ENCODE data around the gene COX6B1.
"Not testable (repeated sequence)": the region's sequence is repeated elsewhere in the genome, so short reads cannot be mapped to it uniquely, and the experiment has no call there.

Gene COX6B1

DNA sequence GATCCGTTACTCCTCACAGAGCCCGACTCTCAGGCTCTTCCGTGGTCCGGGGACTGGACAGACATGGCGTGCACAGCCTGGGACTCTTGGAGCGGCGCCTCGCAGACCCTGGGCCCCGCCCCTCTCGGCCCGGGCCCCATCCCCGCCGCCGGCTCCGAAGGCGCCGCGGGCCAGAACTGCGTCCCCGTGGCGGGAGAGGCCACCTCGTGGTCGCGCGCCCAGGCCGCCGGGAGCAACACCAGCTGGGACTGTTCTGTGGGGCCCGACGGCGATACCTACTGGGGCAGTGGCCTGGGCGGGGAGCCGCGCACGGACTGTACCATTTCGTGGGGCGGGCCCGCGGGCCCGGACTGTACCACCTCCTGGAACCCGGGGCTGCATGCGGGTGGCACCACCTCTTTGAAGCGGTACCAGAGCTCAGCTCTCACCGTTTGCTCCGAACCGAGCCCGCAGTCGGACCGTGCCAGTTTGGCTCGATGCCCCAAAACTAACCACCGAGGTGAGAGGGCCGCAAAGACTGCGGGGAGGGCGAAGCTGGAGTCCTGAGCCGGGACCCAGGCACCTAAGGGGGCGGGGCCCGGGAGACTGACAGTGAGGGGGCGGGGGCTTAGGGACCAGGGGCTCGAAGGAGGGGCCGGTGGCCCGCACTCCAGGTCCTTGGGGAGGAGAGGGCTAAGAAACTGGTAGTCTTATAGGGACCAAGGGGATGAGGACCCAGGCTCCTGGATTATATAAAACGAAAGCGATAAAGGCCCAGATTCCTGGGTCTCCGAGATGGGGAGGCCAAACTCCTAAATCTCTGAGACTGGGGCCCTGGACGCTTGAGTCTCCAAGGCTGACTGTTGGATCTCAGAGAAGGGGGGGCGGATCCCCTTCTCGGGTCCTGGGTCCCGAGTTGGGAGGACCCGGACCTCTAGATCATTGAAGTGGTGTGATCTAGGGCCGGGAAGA is 4.6 kb upstream of the COX6B1 start:
- Histone ChIP-seq H3K9me3 (ENCODE audit: control insufficient read depth, insufficient read depth, low read length) (no peaks in the 10 kb centered on the region), H3K9ac (ENCODE audit: low read depth, low read length) (peak overlapping the region; percentile 79), H3K4me1 (ENCODE audit: insufficient read depth, low read length) (peaks cover 16% of the 10 kb centered on the region), H3K36me3 (ENCODE audit: insufficient read depth, low read length) (no peaks in the 10 kb centered on the region)

DNA sequence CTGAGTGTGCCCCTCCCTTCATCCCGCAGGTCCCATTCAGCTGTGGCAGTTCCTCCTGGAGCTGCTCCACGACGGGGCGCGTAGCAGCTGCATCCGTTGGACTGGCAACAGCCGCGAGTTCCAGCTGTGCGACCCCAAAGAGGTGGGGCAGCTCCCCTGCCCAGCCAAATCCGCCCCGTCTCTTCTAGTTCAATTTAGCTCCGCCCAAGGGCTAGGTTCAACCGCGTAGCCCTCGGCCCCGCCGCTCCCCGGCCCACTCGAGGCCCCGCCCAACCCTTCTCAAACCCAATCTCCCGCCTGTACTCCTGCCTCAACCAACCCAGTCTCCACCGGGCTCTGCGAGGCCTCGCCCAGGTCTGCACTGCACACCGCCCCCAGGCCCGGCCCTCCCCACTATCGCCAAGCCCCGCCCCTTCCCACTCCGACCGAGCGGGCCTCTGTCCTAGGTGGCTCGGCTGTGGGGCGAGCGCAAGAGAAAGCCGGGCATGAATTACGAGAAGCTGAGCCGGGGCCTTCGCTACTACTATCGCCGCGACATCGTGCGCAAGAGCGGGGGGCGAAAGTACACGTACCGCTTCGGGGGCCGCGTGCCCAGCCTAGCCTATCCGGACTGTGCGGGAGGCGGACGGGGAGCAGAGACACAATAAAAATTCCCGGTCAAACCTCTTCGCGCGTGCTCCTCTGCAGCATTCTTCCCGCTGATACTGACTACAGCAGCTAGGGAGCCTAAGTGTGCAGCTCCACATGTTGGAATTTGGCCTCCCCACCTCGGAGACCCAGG is 3.7 kb upstream of the COX6B1 start:
- H3K36me3 ChIP-seq (ENCODE audit: insufficient read depth, low read length): no peaks in the 10 kb centered on the region
- H3K9ac ChIP-seq (ENCODE audit: low read depth, low read length): peak overlapping the region; percentile 79
- H3K4me1 ChIP-seq (ENCODE audit: insufficient read depth, low read length): peaks cover 15% of the 10 kb centered on the region
- H3K9me3 ChIP-seq (ENCODE audit: control insufficient read depth, insufficient read depth, low read length): no peaks in the 10 kb centered on the region

DNA sequence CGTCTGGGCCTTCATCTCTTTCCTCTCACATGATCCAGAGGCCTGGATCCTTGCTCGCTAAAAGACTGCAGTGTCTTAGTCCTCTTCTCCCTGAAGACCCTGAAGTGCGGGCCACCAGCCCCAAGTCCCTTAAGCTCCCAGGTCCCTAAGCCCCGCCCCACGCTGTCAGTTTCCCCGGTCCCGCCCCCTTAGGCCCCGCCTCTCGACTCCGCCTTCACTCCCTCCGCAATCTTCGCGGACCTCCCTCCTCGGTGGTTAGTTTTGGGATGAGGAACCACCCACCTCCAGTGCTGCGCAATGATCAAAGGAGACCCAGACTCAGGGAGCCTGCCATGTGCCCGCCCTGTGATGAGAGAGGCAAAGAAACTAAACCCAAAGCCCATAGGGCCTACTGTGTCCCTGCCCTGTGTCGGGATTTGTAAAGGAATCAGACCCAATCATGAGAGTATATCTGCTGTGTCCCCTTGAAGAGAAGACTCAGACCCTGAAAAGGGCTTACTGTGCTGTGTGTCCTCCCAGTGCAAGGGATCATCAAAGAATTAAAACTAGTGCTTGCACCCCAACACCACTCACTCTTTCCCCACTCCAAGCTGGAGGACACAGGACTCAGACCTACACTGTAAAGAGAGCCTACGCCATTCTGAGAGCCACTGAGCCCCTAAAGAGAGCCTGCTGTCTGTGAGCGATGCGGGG is 3.0 kb upstream of the COX6B1 start:
- no peaks in the 10 kb centered on the region for H3K9me3 ChIP-seq (ENCODE audit: control insufficient read depth, insufficient read depth, low read length)
- H3K9ac ChIP-seq (ENCODE audit: low read depth, low read length): peak overlapping the region; percentile 79
- H3K4me1 ChIP-seq (ENCODE audit: insufficient read depth, low read length): peaks cover 10% of the 10 kb centered on the region; the same call in 1 of the 2 replicates

DNA sequence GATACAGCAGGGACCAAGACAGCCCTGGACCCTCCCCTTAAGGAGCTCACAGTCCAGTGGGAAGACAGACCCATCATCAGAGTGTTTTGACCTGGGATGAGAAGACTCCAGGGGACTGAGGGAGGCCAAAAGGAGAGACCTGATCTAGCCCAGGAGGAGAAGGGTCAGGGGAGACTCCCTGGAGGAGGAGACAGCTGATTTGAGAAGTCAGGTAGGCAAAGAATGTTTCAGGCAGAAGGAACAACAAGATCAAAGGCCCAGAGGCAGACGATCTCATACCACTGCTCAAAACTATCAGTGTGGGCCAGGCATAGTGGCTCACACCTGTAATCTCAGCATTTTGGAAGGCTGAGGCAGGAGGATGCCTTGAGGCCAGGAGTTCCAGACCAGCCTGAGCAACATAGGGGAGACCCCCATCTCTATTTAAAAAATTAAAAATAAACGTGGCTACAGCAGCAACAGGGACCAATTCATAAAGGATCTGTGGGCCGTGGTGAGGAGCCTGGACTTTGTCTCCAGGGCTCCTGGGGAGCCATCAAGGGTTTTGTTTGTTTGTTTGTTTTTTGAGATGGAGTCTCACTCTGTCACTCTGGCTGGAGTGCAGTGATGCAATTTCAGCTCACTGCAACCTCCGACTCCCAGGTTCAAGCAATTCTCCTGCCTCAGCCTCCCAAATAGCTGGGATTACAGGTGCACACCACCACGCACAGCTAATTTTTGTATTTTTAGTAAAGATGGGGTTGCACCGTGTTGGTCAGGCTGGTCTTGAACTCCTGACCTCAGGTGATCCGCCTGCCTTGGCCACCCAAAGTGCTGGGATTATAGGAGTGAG is 2.2 kb upstream of the COX6B1 start:
- Histone ChIP-seq H3K9ac (ENCODE audit: low read depth, low read length) (no peak overlapping the region), H3K4me1 (ENCODE audit: insufficient read depth, low read length) (peaks cover 10% of the 10 kb centered on the region; the same call in 1 of the 2 replicates), H3K9me3 (ENCODE audit: control insufficient read depth, insufficient read depth, low read length) (no peaks in the 10 kb centered on the region), H3K36me3 (ENCODE audit: insufficient read depth, low read length) (peaks cover 4% of the 10 kb centered on the region)

More for the DNA sequence above, 3.0 kb upstream of the COX6B1 start:
- no peaks in the 10 kb centered on the region for H3K36me3 ChIP-seq (ENCODE audit: insufficient read depth, low read length)

DNA sequence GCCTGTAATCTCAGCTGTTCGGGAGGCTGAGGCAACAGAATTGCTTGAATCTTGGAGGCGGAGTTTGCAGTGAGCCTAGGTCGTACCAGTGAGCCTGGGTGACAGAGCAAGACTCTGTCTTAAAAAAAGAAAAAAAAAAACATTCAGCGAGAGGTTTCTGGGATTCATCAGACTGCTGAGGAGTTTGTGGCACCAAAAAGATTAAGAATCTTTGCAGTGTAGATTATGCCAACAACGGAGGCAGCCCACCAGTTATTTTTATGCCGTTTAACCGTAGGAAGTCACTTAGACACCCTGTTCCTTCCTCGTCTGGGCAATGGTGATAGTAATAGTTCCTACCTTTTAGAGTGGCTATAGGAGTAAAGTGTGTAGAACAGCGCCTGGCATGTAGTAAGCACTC is 2.5 kb downstream of the COX6B1 start:
- H3K9ac ChIP-seq (ENCODE audit: low read depth, low read length): no peak overlapping the region
- no peaks in the 10 kb centered on the region for H3K9me3 ChIP-seq (ENCODE audit: control insufficient read depth, insufficient read depth, low read length)
- H3K4me1 ChIP-seq (ENCODE audit: insufficient read depth, low read length): peaks cover 2% of the 10 kb centered on the region; the same call in 1 of the 2 replicates
- peaks cover 14% of the 10 kb centered on the region for H3K36me3 ChIP-seq (ENCODE audit: insufficient read depth, low read length)

DNA sequence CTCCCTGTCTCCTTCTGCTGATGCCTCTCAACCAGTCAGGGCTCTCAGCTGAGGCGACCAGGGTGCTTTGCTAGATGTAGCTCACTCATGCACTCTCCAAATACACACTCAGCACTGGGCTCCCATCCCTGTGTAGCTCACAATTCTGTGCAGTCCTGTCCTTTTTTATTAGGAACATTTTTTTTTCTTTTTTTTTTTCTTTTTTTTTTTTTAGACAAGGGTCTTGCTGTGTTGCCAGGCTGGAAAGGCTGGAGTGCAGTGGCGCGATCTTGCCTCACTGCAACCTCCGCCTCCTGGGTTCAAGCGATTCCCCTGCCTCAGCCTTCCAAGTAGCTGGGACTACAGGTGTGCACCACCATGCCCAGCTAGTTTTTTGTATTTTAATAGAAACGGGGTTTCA is 6.7 kb downstream of the COX6B1 start:
- not testable (repeated sequence) for H3K9me3 ChIP-seq (ENCODE audit: control insufficient read depth, insufficient read depth, low read length); H3K9ac ChIP-seq (ENCODE audit: low read depth, low read length); H3K4me1 ChIP-seq (ENCODE audit: insufficient read depth, low read length)
- H3K36me3 ChIP-seq (ENCODE audit: insufficient read depth, low read length): peaks cover 18% of the 10 kb centered on the region

DNA sequence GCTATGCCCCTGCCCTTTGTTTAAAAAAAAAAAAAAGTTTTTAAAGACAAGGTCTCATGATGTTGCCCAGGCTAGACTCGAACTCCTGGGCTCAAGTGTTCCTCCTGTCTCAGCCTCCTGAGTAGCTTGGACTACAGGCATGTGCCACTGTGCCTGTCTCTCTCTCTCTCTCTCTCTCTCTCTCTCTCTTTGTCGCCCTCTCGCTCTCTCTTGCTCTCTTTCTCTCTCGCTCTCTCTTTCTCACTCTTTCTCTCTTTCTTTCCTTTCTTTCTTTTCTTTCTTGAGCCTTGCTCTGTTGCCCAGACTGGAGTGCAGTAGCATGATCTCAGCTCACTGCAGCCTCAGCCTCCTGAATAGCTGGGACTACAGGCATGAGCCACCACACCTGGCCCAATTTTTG is 7.5 kb downstream of the COX6B1 start:
- H3K9ac ChIP-seq (ENCODE audit: low read depth, low read length): no peak overlapping the region
- no peaks in the 10 kb centered on the region for H3K4me1 ChIP-seq (ENCODE audit: insufficient read depth, low read length)
- H3K36me3 ChIP-seq (ENCODE audit: insufficient read depth, low read length): peaks cover 17% of the 10 kb centered on the region
- H3K9me3 ChIP-seq (ENCODE audit: control insufficient read depth, insufficient read depth, low read length): no peaks in the 10 kb centered on the region

DNA sequence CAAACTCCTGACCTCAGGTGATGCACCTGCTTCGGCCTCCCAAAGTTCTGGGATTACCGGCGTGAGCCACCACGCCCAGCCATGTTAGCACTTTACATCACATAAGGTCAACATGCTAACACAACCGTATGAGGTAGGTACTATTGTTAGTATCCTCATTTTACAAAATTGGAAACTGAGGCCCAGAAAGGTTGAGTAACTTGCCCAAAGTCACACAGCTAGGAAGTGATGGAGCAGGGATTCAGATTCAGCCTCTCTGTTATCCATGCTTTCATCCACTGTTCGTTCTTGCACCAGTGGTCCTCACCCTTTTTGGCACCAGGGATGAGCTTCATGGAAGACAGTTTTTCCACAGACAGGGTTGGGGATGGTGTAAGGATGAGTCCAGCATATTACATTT is 8.6 kb downstream of the COX6B1 start:
- Histone ChIP-seq H3K4me1 (ENCODE audit: insufficient read depth, low read length) (no peaks in the 10 kb centered on the region), H3K36me3 (ENCODE audit: insufficient read depth, low read length) (peaks cover 10% of the 10 kb centered on the region)

DNA sequence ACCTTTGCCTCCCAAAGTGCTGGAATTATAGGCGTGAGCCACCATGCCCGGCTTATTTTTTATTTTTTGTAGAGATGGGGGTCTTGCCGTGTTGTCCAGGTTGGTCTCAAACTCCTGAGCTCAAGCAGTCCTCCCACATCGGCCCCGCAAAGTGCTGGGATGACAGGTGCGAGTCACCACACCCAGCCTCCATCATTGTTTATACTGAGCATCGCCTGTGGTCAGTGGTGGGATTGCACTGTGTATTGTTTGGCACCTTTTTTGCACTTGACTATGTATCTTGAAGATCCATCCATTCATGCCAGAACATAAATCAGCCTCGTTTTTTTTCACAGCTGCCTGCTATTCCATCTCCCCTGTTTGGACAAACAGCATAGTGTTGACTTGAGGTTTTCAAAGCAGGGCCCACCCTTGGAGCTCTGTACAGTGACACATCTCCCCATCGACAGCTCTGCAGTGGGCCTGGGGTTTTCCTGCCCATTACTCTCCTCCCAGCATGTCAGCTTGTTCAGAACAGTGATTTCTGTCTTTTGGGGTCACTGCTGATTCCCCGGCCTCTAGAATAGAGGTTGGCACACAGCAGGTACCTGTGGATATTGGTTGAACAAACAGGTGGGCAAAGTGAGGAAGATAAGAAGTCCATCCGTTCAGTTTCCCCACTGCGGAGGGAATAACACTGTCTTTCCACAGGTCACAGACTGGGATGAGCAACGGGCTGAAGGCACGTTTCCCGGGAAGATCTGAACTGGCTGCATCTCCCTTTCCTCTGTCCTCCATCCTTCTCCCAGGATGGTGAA is 10.0 kb downstream of the COX6B1 start:
- Histone ChIP-seq H3K9me3 (ENCODE audit: control insufficient read depth, insufficient read depth, low read length) (no peaks in the 10 kb centered on the region), H3K9ac (ENCODE audit: low read depth, low read length) (no peak overlapping the region), H3K36me3 (ENCODE audit: insufficient read depth, low read length) (peaks cover 7% of the 10 kb centered on the region; the same call in 1 of the 2 replicates), H3K4me1 (ENCODE audit: insufficient read depth, low read length) (no peaks in the 10 kb centered on the region)

More for the DNA sequence above, 8.6 kb downstream of the COX6B1 start:
- no peak overlapping the region for H3K9ac ChIP-seq (ENCODE audit: low read depth, low read length)
- H3K9me3 ChIP-seq (ENCODE audit: control insufficient read depth, insufficient read depth, low read length): no peaks in the 10 kb centered on the region

DNA sequence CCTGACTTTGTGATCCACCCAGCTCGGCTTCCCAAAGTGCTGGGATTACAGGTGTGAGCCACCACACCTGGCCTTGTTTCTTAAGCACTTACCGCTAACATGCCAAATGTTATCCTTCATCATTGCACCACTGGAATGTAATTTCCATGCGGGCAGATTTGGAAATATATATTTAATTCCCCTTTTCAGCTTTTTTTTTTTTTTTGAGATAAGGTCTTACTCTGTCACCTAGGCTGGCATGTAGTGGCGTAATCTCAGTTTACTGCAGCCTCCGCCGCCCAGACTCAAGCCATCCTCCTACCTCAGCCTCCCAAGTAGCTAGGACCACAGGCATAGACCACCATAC is 13.8 kb downstream of the COX6B1 start:
- Histone ChIP-seq H3K9ac (ENCODE audit: low read depth, low read length) (no peak overlapping the region), H3K4me1 (ENCODE audit: insufficient read depth, low read length) (no peaks in the 10 kb centered on the region), H3K9me3 (ENCODE audit: control insufficient read depth, insufficient read depth, low read length) (no peaks in the 10 kb centered on the region), H3K36me3 (ENCODE audit: insufficient read depth, low read length) (no peaks in the 10 kb centered on the region; the same call in 1 of the 2 replicates)

DNA sequence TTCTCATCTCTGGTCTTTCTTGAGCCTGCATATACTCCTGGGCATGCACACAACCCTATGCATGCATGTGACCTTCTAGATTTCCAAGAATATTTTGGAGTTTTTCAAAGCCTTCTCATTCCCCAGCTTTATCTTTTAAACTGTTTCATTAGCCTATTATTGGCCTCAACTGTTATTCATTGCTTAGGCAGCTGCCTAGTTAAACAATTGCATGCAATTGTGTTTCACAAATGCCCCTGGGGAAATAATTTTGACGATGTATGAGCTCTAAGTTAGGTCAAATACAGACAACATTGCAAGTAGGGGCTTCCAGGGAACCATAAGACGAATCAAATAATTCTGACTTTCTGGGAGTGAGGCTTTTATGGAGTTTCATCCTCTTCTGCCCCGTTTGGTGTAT is 15.9 kb downstream of the COX6B1 start:
- H3K9me3 ChIP-seq (ENCODE audit: control insufficient read depth, insufficient read depth, low read length): no peaks in the 10 kb centered on the region
- H3K36me3 ChIP-seq (ENCODE audit: insufficient read depth, low read length): no peaks in the 10 kb centered on the region
- no peak overlapping the region for H3K9ac ChIP-seq (ENCODE audit: low read depth, low read length)
- no peaks in the 10 kb centered on the region for H3K4me1 ChIP-seq (ENCODE audit: insufficient read depth, low read length)

DNA sequence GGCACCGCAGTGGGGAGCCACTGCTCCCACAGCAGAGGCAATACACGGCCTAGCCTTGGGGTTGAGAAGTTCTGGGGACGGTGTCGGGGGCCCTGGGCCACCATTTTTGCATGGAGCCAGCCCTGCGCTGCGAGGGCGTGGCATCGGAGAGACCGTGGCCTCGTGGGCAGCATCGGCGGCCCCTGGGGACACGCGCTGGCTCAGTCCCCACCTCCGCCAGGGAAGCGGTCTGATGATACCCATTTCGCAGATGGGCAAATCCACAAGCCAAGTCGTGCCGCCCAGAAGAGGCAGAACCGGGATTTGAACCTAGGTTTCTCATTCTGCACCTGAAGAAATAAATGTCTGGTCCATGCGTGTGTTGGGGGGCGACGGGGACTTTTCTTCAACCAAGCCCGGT is 17.0 kb downstream of the COX6B1 start:
- Histone ChIP-seq H3K36me3 (ENCODE audit: insufficient read depth, low read length) (no peaks in the 10 kb centered on the region), H3K9ac (ENCODE audit: low read depth, low read length) (no peak overlapping the region), H3K9me3 (ENCODE audit: control insufficient read depth, insufficient read depth, low read length) (no peaks in the 10 kb centered on the region), H3K4me1 (ENCODE audit: insufficient read depth, low read length) (no peaks in the 10 kb centered on the region)

DNA sequence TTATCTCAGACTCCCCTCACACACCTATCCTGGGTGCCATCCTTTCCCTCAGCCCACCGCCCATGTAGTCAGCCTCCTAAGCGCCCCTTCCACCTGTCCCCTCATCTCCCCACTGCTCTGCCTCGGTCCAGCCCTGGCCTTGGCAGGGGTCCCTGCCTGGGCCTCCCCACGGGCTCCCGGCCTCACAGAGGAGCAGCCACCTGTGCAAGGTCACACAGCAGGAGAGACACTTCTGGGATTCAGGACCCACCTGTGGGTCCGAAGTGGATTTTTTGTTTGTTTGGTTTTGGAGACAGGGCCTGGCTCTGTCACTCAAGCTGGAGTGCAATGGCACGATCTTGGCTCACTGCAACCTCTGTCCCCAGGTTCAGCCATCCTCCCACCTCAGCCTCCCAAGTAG is 17.5 kb downstream of the COX6B1 start:
- Histone ChIP-seq H3K36me3 (ENCODE audit: insufficient read depth, low read length) (no peaks in the 10 kb centered on the region), H3K4me1 (ENCODE audit: insufficient read depth, low read length) (no peaks in the 10 kb centered on the region), H3K9ac (ENCODE audit: low read depth, low read length) (no peak overlapping the region), H3K9me3 (ENCODE audit: control insufficient read depth, insufficient read depth, low read length) (no peaks in the 10 kb centered on the region)
